Adrenal gland (tissue), 12 donors: ENCODE results near the gene LSS. TPM values are rescaled to one million over a fixed set of nuclear protein-coding genes. Genes with fewer than 3 reads are reported as not detected.

Experiments used
- DNase-seq, 7 donors: peaks; one replicate each; pipeline ENCODE4 v3.0.0-alpha.2; 2019 to 2020
- H3K27ac ChIP-seq, 5 donors: fragments of 200-600 bp; sonication (generic) in 4 of 5; 1 replicate in 3 of 5; 2 replicates in 2 of 5; pipeline versions ENCODE4 v1.5.1 to v1.8.0; 2016 to 2020; ENCODE audit warnings: mild to moderate bottlenecking in 1 of 5
- H3K27me3 ChIP-seq: fragments of 200-600 bp; 2 replicates; pipeline ENCODE4 v1.8.0; 2021
- H3K36me3 ChIP-seq, 2 donors: fragments of 200-600 bp; replicated peaks in 1 of 2; 1 replicate in 1 of 2; 2 replicates in 1 of 2; pipeline versions ENCODE4 v1.5.1 to v1.8.0; 2018 to 2022
- H3K4me1 ChIP-seq, 2 donors: fragments of 200-600 bp; replicated peaks in 1 of 2; 1 replicate in 1 of 2; 2 replicates in 1 of 2; pipeline versions ENCODE4 v1.5.1 to v1.8.0; 2018 to 2021
- H3K4me3 ChIP-seq, 4 donors: fragments of 200-600 bp; sonication (generic) in 3 of 4; one replicate each; pipeline ENCODE4 v1.5.1; 2016 to 2018
- H3K9me3 ChIP-seq, 3 donors: fragments of 200-600 bp; sonication (generic) in 1 of 3; replicated peaks in 1 of 3; 1 replicate in 2 of 3; 2 replicates in 1 of 3; pipeline versions ENCODE4 v1.5.1 to v1.8.0; 2016 to 2021
- POLR2A ChIP-seq, 2 donors: fragments of 450-650 bp; IDR thresholded peaks; one replicate each; pipeline ENCODE4 v1.6.1; 2017; ENCODE audit warnings: antibody characterized with exemption in 2 of 2, mild to moderate bottlenecking in 2 of 2, moderate library complexity in 1 of 2
- WGBS, 4 donors: extraction: QIAGEN DNeasy Blood & Tissue Kit in 2 of 4; methylation state at CpG; one replicate each; pipeline versions ENCODE4 v1.1.5 to v1.1.7; 2013 to 2017; 5-methylcytosine and 5-hydroxymethylcytosine counted together
- intact Hi-C, 2 donors: fragments of 100-400 bp; cut with DNase I; formaldehyde crosslinking; loops; one replicate each; pipeline versions ENCODE4 v1.14.1 to v1.15.0; 2022 to 2023
- polyA plus RNA-seq, 3 donors: library from polyadenylated mRNA; stranded (reverse); fragments of 200-250 nt in 2 of 3; fragments of 350-450 nt in 1 of 3; fragmentation: Illumina TruSeq in 1 of 3; extraction: RNeasy Lipid Tissue Mini Kit (QIAGEN cat#74804) in 1 of 3; gene quantifications; one replicate each; pipeline ENCODE4 v1.2.3, GENCODE V29; 2013 to 2014
- total RNA-seq, 9 donors: library from RNA; depleted of rRNA in 4 of 9; stranded (reverse); fragments of >200 nt in 4 of 9; fragments of 120-200 nt in 1 of 9; fragmentation: NEBNext Ultra II Directional in 1 of 9; extraction: Animal tissue kit (Norgen Biotek cat#: 25700) in 1 of 9; gene quantifications; one replicate each; pipeline versions ENCODE4 v1.1.0 to v1.2.4, GENCODE V29; 2013 to 2023
- TF ChIP-seq, protein P1 (sequence below), 6 experiments: fragments of 450-650 bp in 4 of 6; fragments of 200-600 bp in 2 of 6; sonication (generic) in 1 of 6; IDR thresholded peaks; 1 replicate in 5 of 6; 2 replicates in 1 of 6; pipeline versions ENCODE4 v1.5.1 to v1.8.0; 2016 to 2021; ENCODE audit warnings: antibody characterized with exemption in 6 of 6, mild to moderate bottlenecking in 2 of 6, moderate library complexity in 1 of 6
- donor health status: healthy with polysubstance abuse.
- donor health status: Bipolar disorder and iron deficiency.
- donor health status: DM: yes; HTN: yes; CAD: no.
- donor health status: DM: no; HTN: no; CAD: no.
- donor health status: DM: no; HTN: no; CAD: no.
- donor health status: DM: yes; HTN: yes; CAD: no.

Gene LSS
- total and polyA plus RNA-seq, 12 donors = 46.3 to 246 (median 79.8) TPM

DNA sequence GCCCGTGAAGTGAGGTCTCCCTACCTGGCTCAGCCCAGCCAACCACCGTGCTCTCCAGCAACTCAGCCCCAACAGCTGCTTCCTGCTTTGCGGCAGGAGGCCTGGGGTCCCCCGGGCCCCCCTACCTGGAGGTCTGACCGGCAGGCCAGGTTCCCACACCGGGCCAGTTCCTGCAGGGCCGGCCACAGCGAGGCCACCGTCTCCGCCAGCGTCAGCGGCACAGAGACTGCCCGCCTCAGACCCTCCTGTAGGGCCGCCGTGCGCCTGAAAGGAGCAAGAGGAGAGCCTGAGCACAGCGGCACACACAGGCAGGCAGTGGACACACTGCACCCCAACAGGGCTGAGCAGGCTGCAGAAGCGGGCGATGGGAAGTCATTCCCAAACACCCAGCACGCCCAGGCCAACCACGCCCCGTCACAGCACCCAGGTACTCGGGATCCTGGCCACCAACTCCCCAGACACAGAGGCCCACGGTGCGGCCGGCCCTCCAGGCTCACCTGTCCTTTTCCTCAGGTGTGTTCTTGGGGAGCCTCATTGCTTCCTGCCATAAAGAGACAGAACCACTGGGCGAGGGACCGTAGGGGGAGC is 90.1 kb downstream of the LSS start:
- WGBS, 4 donors = 89 to 92% (median 91%) methylated on average over 2 to 28 of the region's 28 CpGs
- no peak overlapping the region for H3K4me3 ChIP-seq
- no peaks in the 10 kb centered on the region for H3K36me3 ChIP-seq
- intact Hi-C loops = no loop called here
- TF ChIP-seq POLR2A (IDR thresholded peaks at IDR 0.05) = no peak
- TF ChIP-seq, protein P1, sequence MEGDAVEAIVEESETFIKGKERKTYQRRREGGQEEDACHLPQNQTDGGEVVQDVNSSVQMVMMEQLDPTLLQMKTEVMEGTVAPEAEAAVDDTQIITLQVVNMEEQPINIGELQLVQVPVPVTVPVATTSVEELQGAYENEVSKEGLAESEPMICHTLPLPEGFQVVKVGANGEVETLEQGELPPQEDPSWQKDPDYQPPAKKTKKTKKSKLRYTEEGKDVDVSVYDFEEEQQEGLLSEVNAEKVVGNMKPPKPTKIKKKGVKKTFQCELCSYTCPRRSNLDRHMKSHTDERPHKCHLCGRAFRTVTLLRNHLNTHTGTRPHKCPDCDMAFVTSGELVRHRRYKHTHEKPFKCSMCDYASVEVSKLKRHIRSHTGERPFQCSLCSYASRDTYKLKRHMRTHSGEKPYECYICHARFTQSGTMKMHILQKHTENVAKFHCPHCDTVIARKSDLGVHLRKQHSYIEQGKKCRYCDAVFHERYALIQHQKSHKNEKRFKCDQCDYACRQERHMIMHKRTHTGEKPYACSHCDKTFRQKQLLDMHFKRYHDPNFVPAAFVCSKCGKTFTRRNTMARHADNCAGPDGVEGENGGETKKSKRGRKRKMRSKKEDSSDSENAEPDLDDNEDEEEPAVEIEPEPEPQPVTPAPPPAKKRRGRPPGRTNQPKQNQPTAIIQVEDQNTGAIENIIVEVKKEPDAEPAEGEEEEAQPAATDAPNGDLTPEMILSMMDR (IDR thresholded peaks at IDR 0.05) = no peak
- no peak for DNase-seq
- H3K9me3 ChIP-seq = no peaks in the 10 kb centered on the region
- H3K27me3 ChIP-seq = no peaks in the 10 kb centered on the region
- H3K27ac ChIP-seq = no peak overlapping the region
- H3K4me1 ChIP-seq = peaks cover 0 to 4% of the 10 kb centered on the region in 2 donors

Other genes with a start within 250 kb of the LSS start
- 100 to 1,000 TPM in 7 of 9 donors, 10 to 100 TPM in 2; 28.9 to 362 (median 145) TPM for gene COL6A1, start 247.0 kb downstream of the LSS start, total RNA-seq
- 100 to 1,000 TPM in 2 of 3 donors, 10 to 100 TPM in 1; 22.3 to 490 (median 341) TPM for gene COL6A1, start 247.0 kb downstream of the LSS start, polyA plus RNA-seq
- gene COL6A2, start 130.7 kb downstream of the LSS start, total RNA-seq = 100 to 1,000 TPM in 7 of 9 donors, 10 to 100 TPM in 2; 39.5 to 335 (median 163) TPM
- gene COL6A2, start 130.7 kb downstream of the LSS start, polyA plus RNA-seq = 100 to 1,000 TPM in 2 of 3 donors, 10 to 100 TPM in 1; 19.0 to 543 (median 246) TPM
- 1 to 10 TPM in 5 of 9 donors, under 1 TPM in 2, not detected in 2; 0.36 to 5.2 (median 1.8) TPM for gene FTCD, start 73.2 kb downstream of the LSS start, total RNA-seq
- 10 to 100 TPM in 2 of 3 donors, under 1 TPM in 1; 0.20 to 16.8 (median 11.4) TPM for gene FTCD, start 73.2 kb downstream of the LSS start, polyA plus RNA-seq
- gene SPATC1L, start 44.3 kb downstream of the LSS start, total RNA-seq = 10 to 100 TPM in 8 of 9 donors, 1 to 10 TPM in 1; 8.4 to 58.5 (median 24.5) TPM
- gene SPATC1L, start 44.3 kb downstream of the LSS start, polyA plus RNA-seq = 10 to 100 TPM; 12.8 to 91.5 (median 51.5) TPM
- gene MCM3AP, start 56.8 kb upstream of the LSS start, total RNA-seq = 10 to 100 TPM; 51.9 to 88.4 (median 68.9) TPM
- 10 to 100 TPM; 34.8 to 89.4 (median 71.3) TPM for gene MCM3AP, start 56.8 kb upstream of the LSS start, polyA plus RNA-seq
- 10 to 100 TPM in 7 of 9 donors, 1 to 10 TPM in 2; 4.0 to 23.5 (median 15.8) TPM for gene YBEY, start 57.6 kb upstream of the LSS start, total RNA-seq
- 10 to 100 TPM; 16.4 to 46.0 (median 24.8) TPM for gene YBEY, start 57.6 kb upstream of the LSS start, polyA plus RNA-seq
- gene C21orf58, start 95.1 kb upstream of the LSS start, total RNA-seq = 1 to 10 TPM; 1.1 to 5.4 (median 2.2) TPM
- gene C21orf58, start 95.1 kb upstream of the LSS start, polyA plus RNA-seq = 10 to 100 TPM in 1 of 3 donors, 1 to 10 TPM in 1, under 1 TPM in 1; 0.46 to 15.0 (median 2.9) TPM
- 10 to 100 TPM; 17.3 to 46.6 (median 33.5) TPM for gene PCNT, start 95.4 kb upstream of the LSS start, total RNA-seq
- gene PCNT, start 95.4 kb upstream of the LSS start, polyA plus RNA-seq = 10 to 100 TPM; 14.0 to 27.3 (median 21.4) TPM
- gene DIP2A, start 230.1 kb upstream of the LSS start, total RNA-seq = 10 to 100 TPM; 22.0 to 60.3 (median 35.1) TPM
- 10 to 100 TPM; 26.2 to 61.7 (median 45.5) TPM for gene DIP2A, start 230.1 kb upstream of the LSS start, polyA plus RNA-seq